Brain microvascular endothelial cell (primary cell): ENCODE results near the gene MYOCD.
A peak's percentile ranks its signal among the peaks of the same experiment; 100 is the strongest.

Experiments
- DNase-seq: peaks from one replicate; pipeline ENCODE4 v3.0.0-alpha.2; 2020
- H3K27ac ChIP-seq: fragments of 250-450 bp; sonication (Bioruptor Pico); 2 replicates; pipeline ENCODE4 v1.5.1; 2020; ENCODE audit warnings: mild to moderate bottlenecking, moderate library complexity
- H3K27me3 ChIP-seq: fragments of 250-450 bp; sonication (Bioruptor Pico); replicated peaks from 2 replicates; pipeline ENCODE4 v1.5.1; 2020; ENCODE audit warnings: mild to moderate bottlenecking
- H3K36me3 ChIP-seq: fragments of 250-450 bp; sonication (Bioruptor Pico); replicated peaks from 2 replicates; pipeline ENCODE4 v1.5.1; 2020; ENCODE audit warnings: mild to moderate bottlenecking
- H3K4me3 ChIP-seq: 2 replicates; pipeline ENCODE4 v1.5.1; 2011; ENCODE audit warnings: low read depth, mild to moderate bottlenecking, control low read depth, low read length, moderate library complexity
- CTCF ChIP-seq: IDR thresholded peaks from 2 replicates; pipeline ENCODE4 v1.5.1; 2011; ENCODE audit warnings: low read depth, mild to moderate bottlenecking, moderate library complexity, low read length, control low read depth, inconsistent platforms; ENCODE audit errors: missing control alignments
- in situ Hi-C: cut with HindIII; loops from 2 replicates; pipeline ENCODE4 v1.10.0; 2017; ENCODE audit warnings: low sequenced_read_pairs, low pct_ligation_motif_present

Gene MYOCD

GRCh38 chr17:12664252-12664651, 1.4 kb upstream of the MYOCD start:
- H3K27me3 ChIP-seq = no peaks in the 10 kb centered on the region
- in situ Hi-C loops = no loop called here

GRCh38 chr17:12664894-12665262, 812 bp upstream of the MYOCD start:
- DNase-seq = no peak
- Histone ChIP-seq H3K36me3 (no peaks in the 10 kb centered on the region), H3K27ac (peak overlapping the region; percentile 44), H3K4me3 (peak overlapping the region; percentile 56), H3K27me3 (no peaks in the 10 kb centered on the region)
- TF ChIP-seq CTCF = no peak
- in situ Hi-C loops = no loop called here

More at GRCh38 chr17:12664252-12664651, 1.4 kb upstream of the MYOCD start:
- Histone ChIP-seq H3K36me3 (no peaks in the 10 kb centered on the region), H3K27ac (no peak overlapping the region), H3K4me3 (no peak overlapping the region)
- TF ChIP-seq CTCF = no peak
- DNase-seq = no peak

GRCh38 chr17:12666718-12667117, 1.0 kb downstream of the MYOCD start:
- no peaks in the 10 kb centered on the region for H3K27me3 ChIP-seq
- no peak overlapping the region for H3K27ac ChIP-seq

GRCh38 chr17:12667299-12667958, 1.7 kb downstream of the MYOCD start:
- in situ Hi-C loops = no loop called here
- DNase-seq = peak; percentile 78
- TF ChIP-seq CTCF = peak; percentile 72
- Histone ChIP-seq H3K36me3 (no peaks in the 10 kb centered on the region), H3K4me3 (no peak overlapping the region), H3K27ac (no peak overlapping the region), H3K27me3 (no peaks in the 10 kb centered on the region)

More at GRCh38 chr17:12666718-12667117, 1.0 kb downstream of the MYOCD start:
- H3K36me3 ChIP-seq = no peaks in the 10 kb centered on the region
- no peak for TF ChIP-seq CTCF
- no peak overlapping the region for H3K4me3 ChIP-seq
- no peak for DNase-seq
- in situ Hi-C loops = no loop called here

GRCh38 chr17:12671906-12672305, 6.2 kb downstream of the MYOCD start:
- no peak overlapping the region for H3K4me3 ChIP-seq
- DNase-seq = no peak
- in situ Hi-C loops = no loop called here
- H3K27me3 ChIP-seq = no peaks in the 10 kb centered on the region
- H3K27ac ChIP-seq = no peak overlapping the region
- no peaks in the 10 kb centered on the region for H3K36me3 ChIP-seq
- no peak for TF ChIP-seq CTCF

- DNase-seq = no peak
- H3K36me3 ChIP-seq = no peaks in the 10 kb centered on the region
- in situ Hi-C loops = no loop called here
Measured at GRCh38 chr17:12672947-12673346, 7.3 kb downstream of the MYOCD start.

More at GRCh38 chr17:12672947-12673346, 7.3 kb downstream of the MYOCD start:
- no peak overlapping the region for H3K27ac ChIP-seq
- no peak overlapping the region for H3K4me3 ChIP-seq
- TF ChIP-seq CTCF = no peak
- no peaks in the 10 kb centered on the region for H3K27me3 ChIP-seq
